UCSD-AML1 (cell line): ENCODE results near the gene TSPAN7.

Experiments used
- DNase-seq: peaks from one replicate; lab custom pipeline; 2025; ENCODE audit not compliant: unreplicated experiment; lab: John Stamatoyannopoulos, UW

TSPAN7 gene

DNA sequence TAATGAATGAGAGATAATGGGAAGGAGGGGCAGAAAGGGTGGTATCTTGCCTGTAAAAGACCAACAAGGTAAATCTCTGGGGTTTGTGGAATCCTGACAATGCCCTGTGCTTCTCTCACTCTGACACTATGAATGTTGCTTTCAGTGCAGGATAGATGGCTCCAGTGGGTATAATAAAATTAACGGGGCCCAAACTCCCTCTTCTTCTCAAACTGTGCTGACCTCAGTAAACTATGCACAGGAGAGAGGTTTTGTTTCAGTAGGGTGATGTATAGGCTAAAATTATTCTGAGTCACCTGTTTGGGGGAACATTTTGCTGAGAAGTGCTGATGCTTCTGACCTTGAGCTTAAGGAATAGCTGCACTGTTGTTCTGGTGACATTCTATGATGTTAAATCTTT lies 82.6 kb downstream of the TSPAN7 start:
- DNase-seq = no peak

DNA sequence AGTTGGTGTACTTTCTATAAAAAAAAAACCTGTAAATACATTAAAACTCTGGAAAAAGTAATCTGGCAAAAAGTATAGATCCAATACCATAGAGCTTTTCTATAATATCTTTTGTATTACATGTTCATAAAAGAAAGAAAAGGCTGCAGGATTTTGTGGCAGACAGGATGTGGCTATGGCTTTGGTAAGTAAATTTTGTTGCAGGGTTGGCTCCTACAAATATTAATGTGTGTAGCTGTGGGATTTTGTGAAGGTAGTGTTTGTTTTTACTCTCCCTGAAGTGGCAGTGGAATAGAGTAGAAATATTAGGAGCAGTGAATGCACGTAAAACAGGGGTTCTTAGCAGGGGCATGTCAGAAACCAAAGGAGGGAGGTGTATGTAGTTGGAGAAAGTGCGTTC lies 84.8 kb downstream of the TSPAN7 start:
- DNase-seq = no peak

DNA sequence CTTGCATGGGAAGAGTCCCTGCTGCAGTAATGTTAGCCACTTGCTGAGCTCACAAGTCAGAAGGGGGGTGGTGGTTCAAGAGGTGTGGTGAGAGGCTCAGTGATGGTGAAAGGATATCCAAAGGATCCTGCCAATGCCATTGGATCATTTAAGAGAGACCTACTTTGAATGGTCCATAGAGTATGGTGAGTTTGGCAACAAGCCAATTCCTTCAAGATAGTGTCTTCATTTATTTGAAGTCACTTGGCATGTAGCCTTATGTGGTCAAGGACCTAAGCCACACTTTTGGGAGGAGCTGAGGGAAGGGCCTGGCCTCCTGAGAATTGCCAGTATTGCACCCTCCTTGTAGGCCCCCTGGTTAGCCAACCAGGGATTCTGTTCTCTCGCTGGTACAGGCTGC lies 87.9 kb downstream of the TSPAN7 start:
- no peak for DNase-seq

DNA sequence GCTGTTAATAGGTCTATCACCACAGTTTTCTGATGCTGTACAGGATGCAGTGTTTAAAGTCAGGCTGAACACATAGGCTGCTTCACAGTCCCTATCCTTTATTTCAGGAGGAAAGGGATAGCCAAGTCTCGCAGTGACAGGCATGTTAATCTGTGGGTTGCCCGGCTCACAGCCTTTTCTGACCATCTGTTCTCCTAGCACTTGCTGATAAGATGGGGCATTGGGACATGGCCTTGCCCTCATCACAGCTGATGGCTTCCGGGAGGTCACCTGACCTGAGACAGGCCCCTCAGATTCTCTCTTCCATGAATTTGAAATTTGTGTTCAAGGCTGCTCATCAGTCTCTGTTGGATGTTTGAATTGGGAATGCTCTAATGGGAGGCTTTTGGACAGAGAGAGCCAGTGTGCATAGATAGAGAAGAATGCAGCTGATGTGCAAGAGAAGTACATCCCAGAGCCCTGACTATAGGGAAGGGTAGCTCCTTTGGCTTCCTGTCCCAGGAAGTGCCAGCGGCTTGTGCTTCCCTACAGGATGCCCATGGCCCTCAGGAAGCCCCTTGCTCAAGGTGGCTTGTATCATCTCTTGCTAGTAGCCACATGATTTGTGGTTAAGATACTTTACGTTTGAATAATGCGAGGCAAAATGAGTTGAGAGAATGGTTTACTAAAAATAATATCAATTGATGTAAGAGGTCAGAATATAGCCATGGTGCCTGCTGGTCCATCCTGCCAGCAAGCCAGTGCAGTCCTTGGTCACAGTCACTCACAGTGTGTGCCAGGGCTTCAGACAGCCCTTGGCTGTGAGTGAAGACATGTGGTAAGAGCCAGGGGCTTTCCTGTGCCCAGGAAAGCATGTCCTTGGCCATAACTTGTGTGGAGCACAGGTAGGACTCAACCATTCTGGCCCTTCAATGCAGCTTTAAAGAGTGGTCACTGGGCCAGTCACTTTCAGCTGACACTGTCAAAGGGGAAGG lies 88.6 kb downstream of the TSPAN7 start:
- DNase-seq = peak; percentile 27

DNA sequence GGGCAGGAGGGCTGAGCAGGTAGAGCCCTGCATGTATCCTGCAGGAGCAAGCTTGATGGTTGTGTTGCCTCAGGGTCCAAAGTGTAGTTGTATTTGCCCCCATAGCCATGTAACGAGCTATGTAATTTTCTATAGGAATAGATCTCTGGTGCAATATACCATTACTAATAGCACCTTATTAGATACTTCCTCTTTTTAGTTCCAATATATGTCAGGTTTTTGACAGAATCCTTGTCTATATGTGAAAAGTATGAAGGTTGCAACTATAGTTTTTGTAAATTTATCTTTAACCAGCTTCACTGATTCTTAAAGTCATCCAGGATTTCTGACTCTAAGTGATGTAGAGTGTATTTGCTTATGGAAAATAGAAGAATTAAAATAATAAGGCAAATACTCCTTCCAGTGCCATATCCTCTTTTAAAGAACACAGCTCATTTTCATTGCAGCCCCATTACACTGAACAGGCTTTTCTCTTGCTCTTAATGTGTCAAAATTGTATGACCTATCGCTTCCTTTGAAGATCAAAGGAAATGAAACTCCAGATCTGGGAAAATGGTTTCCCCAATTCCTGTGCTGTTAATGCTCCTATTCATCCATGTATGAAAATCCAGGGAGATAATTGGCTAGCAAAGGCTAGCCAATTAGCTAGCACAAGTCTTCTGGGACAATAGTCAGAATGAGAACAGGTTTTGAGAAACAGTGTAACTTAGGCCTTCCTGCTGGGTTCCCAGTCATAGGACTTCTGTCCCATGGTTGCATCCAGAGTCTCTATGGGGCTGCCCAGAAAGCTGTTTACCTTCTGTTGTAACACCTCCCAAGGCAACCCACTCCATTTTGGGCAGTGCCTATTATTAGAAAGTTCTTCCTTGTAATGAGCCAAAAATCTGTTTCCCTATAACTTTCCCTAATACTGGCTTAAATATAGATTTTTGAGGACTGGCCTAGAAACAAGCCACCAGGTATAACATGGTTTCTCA lies 90.6 kb downstream of the TSPAN7 start:
- DNase-seq = no peak

DNA sequence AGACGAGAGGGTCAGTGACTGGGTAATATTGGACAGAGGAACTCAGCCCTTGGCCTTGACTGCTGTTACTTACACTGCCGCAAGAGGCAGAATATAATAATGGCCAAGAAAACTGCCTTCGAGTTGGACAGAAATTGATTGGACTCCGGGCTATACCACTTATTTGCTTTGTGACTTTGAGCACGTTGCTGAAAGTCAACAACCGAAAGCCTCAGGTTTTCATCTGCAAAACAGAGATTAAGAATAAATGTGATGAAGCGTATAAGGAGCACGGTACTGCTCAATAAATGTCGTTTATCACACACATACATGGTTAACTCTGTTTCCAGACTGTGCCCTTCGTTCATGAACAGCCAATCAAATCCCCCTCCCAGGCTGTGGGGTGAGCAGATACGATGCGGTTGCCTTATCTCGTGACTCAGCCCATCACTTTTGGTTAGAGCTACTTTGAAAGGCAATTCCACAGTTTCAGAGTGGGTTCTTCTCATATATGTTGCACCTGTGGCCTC lies 91.6 kb downstream of the TSPAN7 start:
- no peak for DNase-seq

DNA sequence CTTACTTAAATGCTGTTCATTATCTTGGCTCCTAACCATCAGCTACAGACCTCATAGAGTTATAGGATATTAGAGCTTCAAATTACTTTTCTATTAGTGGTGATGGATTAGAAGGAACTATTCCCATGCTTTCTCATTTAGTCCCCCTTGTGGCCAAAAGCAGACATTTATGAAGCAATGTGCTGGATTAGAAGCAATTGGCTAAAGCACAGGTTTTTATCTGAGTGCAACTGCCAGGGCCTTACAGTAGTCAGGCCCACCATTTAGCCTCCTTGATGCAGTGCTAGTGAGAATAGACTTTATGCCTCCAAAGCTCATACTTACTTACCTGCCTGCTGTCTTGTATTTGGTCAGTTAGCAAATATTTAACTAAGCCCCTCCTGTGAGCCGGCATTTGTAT lies 93.0 kb downstream of the TSPAN7 start:
- no peak for DNase-seq

DNA sequence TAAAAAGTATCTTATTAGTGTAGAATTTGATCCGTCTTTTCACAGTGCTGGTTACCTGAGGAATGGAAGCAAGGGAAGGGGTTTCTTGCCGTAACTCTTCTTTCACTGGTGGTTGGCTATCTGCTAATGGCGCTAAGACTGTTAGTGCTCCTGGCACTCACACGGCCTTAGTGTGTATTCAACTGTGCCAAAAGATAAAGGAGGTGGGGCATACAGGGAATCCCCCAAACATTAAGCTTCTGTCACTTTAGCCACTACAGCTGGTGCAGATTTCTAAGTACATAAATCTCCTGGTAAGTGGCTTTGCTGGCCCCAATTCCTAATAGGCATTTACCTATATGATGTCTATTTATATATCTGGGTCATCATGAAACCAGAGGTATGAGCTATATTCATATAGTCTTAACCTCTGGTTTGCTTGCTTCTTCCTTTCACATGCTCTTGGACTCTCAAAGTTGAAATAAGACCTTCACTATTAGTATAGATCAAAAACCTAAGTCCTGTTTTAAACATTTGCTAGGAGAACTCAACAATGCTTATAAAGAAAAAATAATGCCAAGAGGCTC lies 95.1 kb downstream of the TSPAN7 start:
- no peak for DNase-seq

DNA sequence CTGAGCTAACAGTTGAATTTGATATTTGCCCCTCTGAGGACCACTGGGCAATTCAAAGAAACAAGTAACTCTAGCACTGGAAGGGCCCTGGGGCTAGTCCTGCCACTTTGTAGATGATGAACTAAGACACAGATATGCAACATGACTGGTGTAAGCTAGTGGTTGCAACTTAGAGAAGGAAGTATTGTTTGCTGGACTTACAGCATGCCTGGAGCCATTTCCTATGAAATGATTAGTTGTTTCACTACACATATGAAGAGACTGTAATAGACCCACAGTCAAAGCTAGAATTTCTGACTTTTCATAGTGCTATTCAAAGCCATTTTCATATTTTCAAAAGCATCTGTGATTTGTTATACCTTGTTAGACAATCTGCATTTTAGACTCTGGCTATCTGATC lies 96.2 kb downstream of the TSPAN7 start:
- no peak for DNase-seq

DNA sequence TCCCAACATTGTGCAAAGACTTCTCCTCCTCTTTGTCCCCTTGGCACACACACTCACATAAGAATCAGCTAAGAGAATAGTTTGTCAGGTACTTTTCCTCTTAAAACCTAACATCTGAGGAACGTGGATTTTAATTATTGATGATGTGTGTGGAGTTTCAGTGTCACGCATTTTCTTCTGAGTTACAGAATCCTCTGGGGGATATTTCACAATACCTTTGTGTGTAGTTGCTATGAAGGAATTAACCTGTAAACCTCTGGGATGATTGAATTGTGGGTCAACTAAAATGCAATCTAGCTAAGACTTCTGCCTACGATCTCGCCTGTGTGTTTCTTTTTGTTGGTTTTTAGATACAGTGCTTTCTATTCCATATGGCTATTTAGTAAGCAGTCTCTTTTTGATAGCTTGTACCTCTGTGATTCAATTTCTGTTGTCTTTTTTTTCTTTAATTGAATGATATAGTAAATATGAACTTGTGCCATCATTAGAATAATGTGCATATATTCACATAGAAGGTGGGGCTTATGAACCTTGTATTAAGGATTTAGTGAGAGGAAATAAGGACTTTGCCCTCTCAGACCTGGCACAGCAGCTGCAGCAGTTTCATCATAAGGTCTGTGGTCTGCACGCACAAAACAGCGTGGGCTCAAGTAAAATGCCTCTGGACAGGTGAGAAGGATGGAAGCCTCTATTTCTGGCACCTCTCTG lies 99.2 kb downstream of the TSPAN7 start:
- DNase-seq = no peak

DNA sequence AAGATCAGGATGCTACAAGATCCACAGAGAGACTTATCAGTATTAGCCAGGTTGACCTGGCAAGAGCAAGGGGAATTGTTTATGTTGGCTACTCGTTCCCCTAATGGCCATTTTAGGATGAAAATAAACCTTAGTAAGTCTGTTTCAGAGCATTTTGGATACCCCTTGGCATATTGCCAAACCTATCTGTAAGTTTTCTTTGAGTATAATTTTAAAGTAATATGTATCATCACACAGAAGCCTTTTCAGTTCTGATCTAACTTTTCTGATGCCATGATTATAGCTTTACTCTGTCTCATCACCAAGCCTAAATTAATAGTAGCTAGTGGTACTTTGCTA lies 99.7 kb downstream of the TSPAN7 start:
- DNase-seq = no peak

DNA sequence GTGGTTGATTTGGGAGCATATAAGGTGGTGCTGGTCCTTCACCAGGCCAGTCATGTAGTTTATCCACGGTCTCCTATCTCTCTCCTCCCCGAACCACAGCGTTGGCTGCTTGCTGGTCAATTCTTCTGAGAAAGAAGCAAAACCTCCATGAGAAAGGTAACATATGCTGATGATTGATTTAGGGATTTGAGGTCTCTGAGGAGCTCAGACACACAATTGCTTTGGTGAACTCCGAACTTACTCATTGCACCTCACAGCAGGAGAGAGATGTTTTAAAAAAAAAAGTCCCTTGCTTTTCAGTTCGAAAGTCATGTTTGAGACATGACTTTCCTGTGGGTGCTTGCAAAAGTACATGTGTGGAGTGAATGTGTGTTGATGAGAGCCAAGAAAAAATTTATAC lies 100.2 kb downstream of the TSPAN7 start:
- no peak for DNase-seq

DNA sequence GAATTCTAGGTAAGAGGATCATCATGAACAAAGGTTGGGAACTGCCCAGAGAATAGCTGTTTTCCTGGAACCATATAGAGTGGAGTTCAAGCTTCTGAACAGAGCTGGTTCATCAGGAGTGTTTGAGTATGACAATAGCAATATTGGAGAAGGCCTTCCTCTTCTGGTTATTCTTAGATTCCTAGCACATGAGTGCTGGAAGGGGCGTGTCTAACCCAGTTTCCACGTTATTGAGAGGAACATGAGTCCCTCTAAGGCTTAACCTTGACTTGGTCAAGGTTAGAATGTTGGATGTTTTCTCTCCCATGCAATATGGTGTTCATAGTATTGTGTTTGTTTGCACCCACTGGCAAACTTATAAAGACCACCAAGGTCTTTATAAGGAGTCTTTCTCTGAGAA lies 101.3 kb downstream of the TSPAN7 start:
- DNase-seq = no peak

DNA sequence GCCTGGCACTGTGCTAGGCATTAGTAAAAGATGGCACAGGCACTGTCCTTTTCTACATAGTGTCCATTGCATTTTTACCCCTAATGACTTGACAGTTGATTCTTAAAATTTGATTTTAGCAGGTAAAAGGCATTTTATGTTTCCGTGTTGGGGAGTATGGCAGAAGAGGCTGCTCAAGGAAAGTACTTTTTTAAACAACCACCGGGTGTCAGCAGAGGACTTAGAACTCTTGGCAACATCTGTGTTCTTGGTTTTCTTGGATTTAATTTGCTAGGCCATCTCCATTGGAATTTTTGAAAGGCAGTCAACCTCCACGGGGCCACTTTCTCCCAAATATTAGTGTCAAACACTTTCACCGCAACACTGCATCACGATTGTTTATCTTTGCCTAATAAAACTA lies 102.9 kb downstream of the TSPAN7 start:
- DNase-seq = no peak

DNA sequence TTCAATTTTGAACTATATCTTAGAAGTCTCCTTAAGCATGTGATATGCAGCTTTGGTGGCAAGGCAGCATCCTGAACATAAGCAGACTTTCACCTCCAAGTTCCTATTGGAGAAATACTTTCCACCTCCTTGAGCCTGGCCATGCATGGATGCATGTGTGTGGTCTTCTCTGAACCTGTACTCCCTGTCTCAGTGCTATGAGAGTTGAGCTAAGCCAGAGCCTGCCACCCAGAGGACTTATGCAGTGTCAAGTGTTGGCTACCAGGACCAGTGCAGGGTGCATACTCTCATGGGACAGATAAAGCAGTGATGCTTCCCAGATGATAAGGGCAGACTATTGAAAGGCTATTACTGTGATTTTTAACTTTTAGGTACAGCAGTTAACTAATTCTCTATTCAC lies 105.6 kb downstream of the TSPAN7 start:
- DNase-seq = no peak

DNA sequence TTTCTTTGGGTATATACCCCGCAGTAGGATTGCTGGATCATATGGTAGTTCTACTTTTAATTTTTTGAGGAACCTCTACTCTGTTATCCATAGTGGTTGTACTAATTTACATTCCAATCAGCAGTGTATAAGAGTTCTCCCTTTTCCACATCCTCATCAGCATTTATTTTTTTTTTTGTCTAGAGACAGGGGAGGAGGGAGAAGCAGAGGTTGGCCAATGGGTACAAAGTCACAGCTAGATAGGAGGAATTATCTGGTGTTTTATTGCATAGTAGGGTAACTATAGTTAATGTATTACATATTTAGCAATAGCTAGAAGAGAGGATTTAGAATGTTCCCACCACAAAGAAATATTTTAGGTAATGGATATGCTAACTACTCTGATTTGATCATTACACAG lies 107.4 kb downstream of the TSPAN7 start:
- DNase-seq = no peak

DNA sequence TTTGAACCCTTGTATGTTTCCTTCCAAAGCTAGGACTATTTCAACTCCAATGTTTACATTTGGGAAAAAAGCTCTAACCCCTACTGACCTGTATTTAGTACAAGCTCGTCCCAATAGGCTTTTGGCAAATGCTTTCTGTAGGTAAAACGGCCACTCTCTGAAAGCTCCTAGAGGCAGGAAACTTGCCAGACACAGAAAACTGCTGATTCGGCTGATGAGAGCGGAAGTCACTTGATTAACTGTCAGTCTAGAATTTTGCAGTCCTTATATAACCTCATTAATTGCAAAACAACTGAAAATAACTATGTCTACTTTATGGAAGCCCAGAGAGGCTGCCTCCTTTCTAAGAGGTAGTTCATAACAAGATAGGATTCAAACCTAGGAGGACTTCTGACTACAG lies 108.1 kb downstream of the TSPAN7 start:
- DNase-seq = no peak

DNA sequence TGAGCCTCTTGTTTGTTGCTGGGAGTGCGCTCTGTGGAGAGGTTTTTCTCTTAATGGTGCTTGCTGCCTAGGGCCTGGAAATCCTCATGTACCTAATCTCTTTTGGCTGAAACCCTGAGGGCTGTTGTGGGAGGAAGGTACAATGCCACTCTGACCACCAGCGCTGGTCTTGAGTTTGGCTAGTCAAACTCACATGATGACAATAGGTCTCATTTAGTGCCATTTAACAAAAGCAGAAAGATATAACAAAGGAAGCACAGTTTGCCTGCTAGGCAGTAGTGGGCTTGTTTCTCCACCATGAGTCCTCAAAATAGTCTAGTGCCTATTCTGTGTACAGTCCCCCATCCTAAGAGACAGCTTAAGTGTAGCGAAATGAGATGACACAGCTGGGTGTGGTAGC lies 111.3 kb downstream of the TSPAN7 start:
- no peak for DNase-seq

DNA sequence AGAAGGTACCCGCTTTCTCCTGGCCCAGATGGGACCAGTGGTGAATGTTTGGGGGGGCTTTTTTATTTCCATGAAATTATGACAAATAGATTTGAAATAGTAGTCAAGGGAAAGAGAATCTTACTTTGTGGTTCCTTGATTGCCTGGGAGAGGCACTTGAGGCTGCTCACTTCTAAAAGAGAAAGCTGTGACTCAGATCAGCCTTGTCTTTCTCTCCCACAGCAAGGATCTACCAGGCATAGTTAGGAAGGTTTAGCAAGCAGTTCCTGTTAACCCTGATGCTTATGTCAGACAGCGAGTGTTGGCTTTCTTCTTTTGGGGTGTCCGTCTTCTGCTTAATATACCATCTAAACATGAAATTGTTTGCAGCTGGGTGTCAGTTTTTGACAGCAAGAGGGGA lies 114.5 kb downstream of the TSPAN7 start:
- no peak for DNase-seq

DNA sequence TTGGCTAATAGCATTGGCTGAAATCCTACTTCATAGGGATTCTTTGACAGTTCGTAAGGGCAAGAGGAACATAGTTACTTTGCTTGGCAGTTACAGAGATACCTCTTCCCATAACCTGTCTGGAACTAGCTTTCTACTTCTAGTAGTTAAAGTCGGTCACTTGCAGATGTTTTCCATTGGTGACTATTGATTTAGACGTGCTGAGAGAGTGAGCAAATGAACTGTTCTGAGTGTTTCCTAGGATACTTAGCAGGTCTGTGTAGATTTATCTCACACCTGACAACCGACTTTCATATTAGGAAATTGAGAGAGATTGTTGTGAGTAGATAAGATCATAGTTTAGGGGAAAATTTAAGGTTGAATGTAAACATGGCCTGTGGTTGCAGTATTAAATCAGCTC lies 116.8 kb downstream of the TSPAN7 start:
- no peak for DNase-seq

DNA sequence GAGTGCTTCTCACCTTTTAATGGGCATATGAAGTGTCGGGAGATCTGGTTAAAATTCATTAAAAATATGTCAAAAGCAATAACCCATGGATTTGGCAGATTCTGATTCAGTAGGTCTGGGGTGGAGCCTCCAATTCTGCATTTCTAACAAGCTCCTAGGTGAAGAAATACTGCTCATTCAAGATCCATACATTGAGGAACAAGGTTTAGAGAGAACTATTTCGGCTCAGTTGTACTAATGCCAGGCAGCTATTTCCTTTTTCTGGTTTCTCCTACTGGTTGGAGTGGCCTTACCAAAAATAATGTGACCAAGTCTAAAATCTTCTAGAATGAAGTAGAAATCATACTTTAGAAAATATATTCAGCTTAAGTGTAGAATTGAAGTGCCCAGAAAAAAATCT lies 117.5 kb downstream of the TSPAN7 start:
- DNase-seq = no peak
